NB4 (cell line): ENCODE data around the gene DKK3.

ENCODE experiments used
- MYC ChIP-seq: IDR thresholded peaks from 2 replicates; pipeline ENCODE4 v1.6.1; 2011; ENCODE audit warnings: low read depth, low read length
- POLR2A ChIP-seq: IDR thresholded peaks from 2 replicates; pipeline ENCODE4 v1.6.1; 2011; ENCODE audit warnings: mild to moderate bottlenecking; ENCODE audit not compliant: insufficient read length; ENCODE audit errors: extremely low read depth
- TF ChIP-seq, protein P1 (sequence below): IDR thresholded peaks from one replicate; pipeline ENCODE4 v1.5.1; 2012; ENCODE audit warnings: low read depth, low read length
- TF ChIP-seq, protein P2 (sequence below): IDR thresholded peaks from 2 replicates; pipeline ENCODE4 v1.6.1; 2011; ENCODE audit warnings: low read depth, low read length

DNA sequence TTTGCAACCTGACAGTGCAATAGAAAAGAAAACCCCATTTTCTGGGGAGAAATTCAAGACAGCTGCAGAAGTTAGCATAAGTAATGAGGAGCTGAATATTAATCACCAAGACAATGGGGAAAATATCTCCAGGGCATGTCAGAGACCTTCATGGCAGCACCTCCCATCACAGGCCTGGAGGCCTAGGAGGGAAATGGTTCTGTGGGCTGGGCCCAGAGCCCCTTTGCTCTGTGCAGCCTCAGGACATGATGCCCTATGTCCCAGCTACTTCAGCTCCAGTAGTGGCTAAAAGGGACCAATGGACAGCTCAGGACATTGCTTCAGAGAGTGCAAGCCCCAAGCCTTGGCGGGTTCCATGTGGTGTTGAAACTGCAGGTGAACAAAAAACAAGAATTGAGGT lies 14.6 kb upstream of the DKK3 start:
- TF ChIP-seq, protein P1, sequence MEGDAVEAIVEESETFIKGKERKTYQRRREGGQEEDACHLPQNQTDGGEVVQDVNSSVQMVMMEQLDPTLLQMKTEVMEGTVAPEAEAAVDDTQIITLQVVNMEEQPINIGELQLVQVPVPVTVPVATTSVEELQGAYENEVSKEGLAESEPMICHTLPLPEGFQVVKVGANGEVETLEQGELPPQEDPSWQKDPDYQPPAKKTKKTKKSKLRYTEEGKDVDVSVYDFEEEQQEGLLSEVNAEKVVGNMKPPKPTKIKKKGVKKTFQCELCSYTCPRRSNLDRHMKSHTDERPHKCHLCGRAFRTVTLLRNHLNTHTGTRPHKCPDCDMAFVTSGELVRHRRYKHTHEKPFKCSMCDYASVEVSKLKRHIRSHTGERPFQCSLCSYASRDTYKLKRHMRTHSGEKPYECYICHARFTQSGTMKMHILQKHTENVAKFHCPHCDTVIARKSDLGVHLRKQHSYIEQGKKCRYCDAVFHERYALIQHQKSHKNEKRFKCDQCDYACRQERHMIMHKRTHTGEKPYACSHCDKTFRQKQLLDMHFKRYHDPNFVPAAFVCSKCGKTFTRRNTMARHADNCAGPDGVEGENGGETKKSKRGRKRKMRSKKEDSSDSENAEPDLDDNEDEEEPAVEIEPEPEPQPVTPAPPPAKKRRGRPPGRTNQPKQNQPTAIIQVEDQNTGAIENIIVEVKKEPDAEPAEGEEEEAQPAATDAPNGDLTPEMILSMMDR = no peak
- TF ChIP-seq POLR2A = no peak
- TF ChIP-seq, protein P2, sequence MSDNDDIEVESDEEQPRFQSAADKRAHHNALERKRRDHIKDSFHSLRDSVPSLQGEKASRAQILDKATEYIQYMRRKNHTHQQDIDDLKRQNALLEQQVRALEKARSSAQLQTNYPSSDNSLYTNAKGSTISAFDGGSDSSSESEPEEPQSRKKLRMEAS = no peak
- TF ChIP-seq MYC = no peak
